ENCODE measurements around the gene CAPN10. TPM values are rescaled to one million over a fixed set of nuclear protein-coding genes. Genes with fewer than 3 reads are reported as not detected.

CAPN10 gene
- total and polyA plus RNA-seq, 3 donors from 2014 or later, result 29.8 to 104 (median 66.5) TPM

DNA sequence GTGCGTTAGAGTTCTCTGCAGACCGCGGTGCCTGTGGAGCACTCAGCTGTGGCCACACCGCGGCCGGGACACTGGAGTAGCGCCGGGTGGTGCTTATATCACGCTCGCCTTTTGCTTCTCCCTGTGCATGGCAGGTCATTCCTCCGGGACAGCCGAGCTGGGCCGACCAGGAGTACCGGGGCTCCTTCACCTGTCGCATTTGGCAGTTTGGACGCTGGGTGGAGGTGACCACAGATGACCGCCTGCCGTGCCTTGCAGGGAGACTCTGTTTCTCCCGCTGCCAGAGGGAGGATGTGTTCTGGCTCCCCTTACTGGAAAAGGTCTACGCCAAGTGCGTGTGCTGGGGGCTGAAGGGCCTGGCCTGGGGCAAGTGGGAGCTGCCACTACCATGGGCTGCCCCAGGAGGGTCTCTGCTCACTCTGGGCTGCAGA lies 4.2 kb downstream of the CAPN10 start:
- Histone ChIP-seq H3K9me3 (no peaks in the 10 kb centered on the region), H3K27ac (no peak overlapping the region), H3K4me1 (peaks cover 29% of the 10 kb centered on the region), H3K36me3 (ENCODE audit: low read depth, missing control alignments) (no peaks in the 10 kb centered on the region), H3K4me3 (no peak overlapping the region), H3K27me3 (no peaks in the 10 kb centered on the region)
- no peak for DNase-seq
- 90 to 94% methylated on average over 20 to 21 of the region's 21 CpGs for WGBS, 2 donors
- TF ChIP-seq, protein P1, sequence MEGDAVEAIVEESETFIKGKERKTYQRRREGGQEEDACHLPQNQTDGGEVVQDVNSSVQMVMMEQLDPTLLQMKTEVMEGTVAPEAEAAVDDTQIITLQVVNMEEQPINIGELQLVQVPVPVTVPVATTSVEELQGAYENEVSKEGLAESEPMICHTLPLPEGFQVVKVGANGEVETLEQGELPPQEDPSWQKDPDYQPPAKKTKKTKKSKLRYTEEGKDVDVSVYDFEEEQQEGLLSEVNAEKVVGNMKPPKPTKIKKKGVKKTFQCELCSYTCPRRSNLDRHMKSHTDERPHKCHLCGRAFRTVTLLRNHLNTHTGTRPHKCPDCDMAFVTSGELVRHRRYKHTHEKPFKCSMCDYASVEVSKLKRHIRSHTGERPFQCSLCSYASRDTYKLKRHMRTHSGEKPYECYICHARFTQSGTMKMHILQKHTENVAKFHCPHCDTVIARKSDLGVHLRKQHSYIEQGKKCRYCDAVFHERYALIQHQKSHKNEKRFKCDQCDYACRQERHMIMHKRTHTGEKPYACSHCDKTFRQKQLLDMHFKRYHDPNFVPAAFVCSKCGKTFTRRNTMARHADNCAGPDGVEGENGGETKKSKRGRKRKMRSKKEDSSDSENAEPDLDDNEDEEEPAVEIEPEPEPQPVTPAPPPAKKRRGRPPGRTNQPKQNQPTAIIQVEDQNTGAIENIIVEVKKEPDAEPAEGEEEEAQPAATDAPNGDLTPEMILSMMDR (IDR thresholded peaks at IDR 0.05), result no peak
- no peak for TF ChIP-seq POLR2A (IDR thresholded peaks at IDR 0.05)
- intact Hi-C loops (cut with DNase I; ENCODE audit: low total_unique reads), result no loop called here

- H3K36me3 ChIP-seq (ENCODE audit: low read depth, missing control alignments), result no peaks in the 10 kb centered on the region
- no peaks in the 10 kb centered on the region for H3K9me3 ChIP-seq
- 88 to 92% methylated on average over 6 of the region's 6 CpGs for WGBS, 2 donors
- no peak overlapping the region for H3K4me3 ChIP-seq
- intact Hi-C loops (cut with DNase I; ENCODE audit: low total_unique reads), result no loop called here
- H3K27ac ChIP-seq, result no peak overlapping the region
- H3K4me1 ChIP-seq, result peaks cover 34% of the 10 kb centered on the region
- no peak for DNase-seq
- H3K27me3 ChIP-seq, result no peaks in the 10 kb centered on the region
- no peak for TF ChIP-seq POLR2A (IDR thresholded peaks at IDR 0.05)
- TF ChIP-seq, protein P1 (IDR thresholded peaks at IDR 0.05), result no peak
These were observed 4.7 kb downstream of the CAPN10 start for GRCh38 chr2:240591226-240591625.

DNA sequence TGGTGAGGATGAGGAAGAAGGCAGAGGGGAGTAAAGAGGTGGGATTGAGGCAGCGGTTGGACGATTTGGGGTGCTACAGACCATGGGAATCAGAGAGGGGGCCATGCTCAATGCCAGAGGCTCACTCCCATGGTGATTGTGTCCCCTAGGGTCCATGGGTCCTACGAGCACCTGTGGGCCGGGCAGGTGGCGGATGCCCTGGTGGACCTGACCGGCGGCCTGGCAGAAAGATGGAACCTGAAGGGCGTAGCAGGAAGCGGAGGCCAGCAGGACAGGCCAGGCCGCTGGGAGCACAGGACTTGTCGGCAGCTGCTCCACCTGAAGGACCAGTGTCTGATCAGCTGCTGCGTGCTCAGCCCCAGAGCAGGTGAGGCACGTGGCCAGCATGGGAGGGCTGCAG lies 5.2 kb downstream of the CAPN10 start:
- no peak overlapping the region for H3K4me3 ChIP-seq
- no peak overlapping the region for H3K27ac ChIP-seq
- H3K36me3 ChIP-seq (ENCODE audit: low read depth, missing control alignments), result no peaks in the 10 kb centered on the region
- TF ChIP-seq POLR2A (IDR thresholded peaks at IDR 0.05), result no peak
- TF ChIP-seq, protein P1 (IDR thresholded peaks at IDR 0.05), result no peak
- intact Hi-C loops (cut with DNase I; ENCODE audit: low total_unique reads), result no loop called here
- WGBS, 2 donors, result 81 to 94% methylated on average over 2 to 13 of the region's 13 CpGs
- peaks cover 37% of the 10 kb centered on the region for H3K4me1 ChIP-seq
- DNase-seq, result no peak
- no peaks in the 10 kb centered on the region for H3K27me3 ChIP-seq
- H3K9me3 ChIP-seq, result no peaks in the 10 kb centered on the region

GRCh38 chr2:240593026-240593702 lies 6.6 kb downstream of the CAPN10 start:
- Histone ChIP-seq H3K9me3 (no peaks in the 10 kb centered on the region), H3K4me1 (peaks cover 26% of the 10 kb centered on the region), H3K4me3 (no peak overlapping the region), H3K36me3 (ENCODE audit: low read depth, missing control alignments) (no peaks in the 10 kb centered on the region), H3K27ac (no peak overlapping the region), H3K27me3 (no peaks in the 10 kb centered on the region)
- TF ChIP-seq, protein P1 (IDR thresholded peaks at IDR 0.05), result no peak
- no peak for TF ChIP-seq POLR2A (IDR thresholded peaks at IDR 0.05)
- no peak for DNase-seq
- WGBS, 2 donors, result 85 to 93% methylated on average over 8 to 20 of the region's 20 CpGs
- intact Hi-C loops (cut with DNase I; ENCODE audit: low total_unique reads), result no loop called here
